ENCODE data around the gene ZSWIM1. TPM values are rescaled to one million over a fixed set of nuclear protein-coding genes. Genes with fewer than 3 reads are reported as not detected.
"Not testable (repeated sequence)": the region's sequence is repeated elsewhere in the genome, so short reads cannot be mapped to it uniquely, and the experiment has no call there.

Gene ZSWIM1
- total and polyA plus RNA-seq, 2 of the 13 experiments (the other 11 are each of a cell fraction or from before 2014, with no cell fraction given): 9.5 to 11.7 TPM

- peaks cover 23% of the 10 kb centered on the region for H3K4me1 ChIP-seq (ENCODE audit: insufficient read depth, low read length)
- not testable (repeated sequence) for H3K4me3 ChIP-seq (replicated peaks in 1 of 3; ENCODE audit: insufficient read depth in 1 of 3, low read depth in 2 of 3, low read length in 3 of 3)
- 96% methylated on average over 10 of the region's 10 CpGs for WGBS (ENCODE audit: low lambda C conversion rate)
Observed at GRCh38 chr20:45874104-45874481, 6.9 kb upstream of the ZSWIM1 start.

GRCh38 chr20:45874576-45874975, 6.5 kb upstream of the ZSWIM1 start:
- no peak overlapping the region for H3K9ac ChIP-seq (ENCODE audit: insufficient read depth, low read depth, low read length)
- H3K4me2 ChIP-seq (ENCODE audit: low read depth, low read length): no peak overlapping the region
- no TSS peak for BruUV-seq (replicated peaks)
- in situ Hi-C loops (cut with HindIII; ENCODE audit: extremely low pct_ligation_motif_present, low pct_unique_long_range_greater_than_20kb): no loop called here
- no peaks in the 10 kb centered on the region for H4K20me1 ChIP-seq (ENCODE audit: insufficient read depth, low read length)
- no peaks in the 10 kb centered on the region for H3K27me3 ChIP-seq (ENCODE audit: control insufficient read depth in 1 of 2, insufficient read depth in 2 of 2, low read length in 2 of 2)
- no peak overlapping the region for H2AFZ ChIP-seq (ENCODE audit: low read length)
- CTCF ChIA-PET (ENCODE audit: low intra/inter-chr PET ratio, low total read pairs): no interaction called here
- no peak overlapping the region for H3K27ac ChIP-seq (ENCODE audit: extremely low read length, insufficient read depth, low read length)
- no peaks in the 10 kb centered on the region for H3K79me2 ChIP-seq (ENCODE audit: insufficient read depth, low read length)
- intact Hi-C loops (cut with micrococcal nuclease; ENCODE audit: unreplicated experiment): no loop called here
- no peak for DNase-seq (ENCODE audit: low spot score)
- FAIRE-seq: no peak
- H3K4me1 ChIP-seq (ENCODE audit: insufficient read depth, low read length): peaks cover 23% of the 10 kb centered on the region
- peaks cover 5 to 18% of the 10 kb centered on the region in 2 experiments; a peak in 3 of 5 replicates for H3K36me3 ChIP-seq (replicated peaks in 1 of 2; ENCODE audit: control insufficient read depth in 1 of 2, insufficient read depth in 2 of 2, low read length in 2 of 2)
- no peak for ATAC-seq
- 83% methylated on average over 4 of the region's 4 CpGs for WGBS (ENCODE audit: low lambda C conversion rate)
- H3K9me3 ChIP-seq (ENCODE audit: low read length): no peaks in the 10 kb centered on the region
- POLR2A ChIA-PET: interaction anchor here (1.2 to 1.5 kb wide), 4 partner anchors 10 to 41 kb away, joined by 3 to 4 read pairs (median 4); partner anchors contain the start of genes CTSA, NEURL2 and SNX21
- H3K4me3 ChIP-seq (replicated peaks in 1 of 3; ENCODE audit: insufficient read depth in 1 of 3, low read depth in 2 of 3, low read length in 3 of 3): no peak overlapping the region
- TF ChIP-seq MBD4 (IDR thresholded peaks at IDR 0.05; ENCODE audit: borderline replicate concordance, low read length): no peak
- no peak for TF ChIP-seq NONO (IDR thresholded peaks at IDR 0.05)
- no peak for TF ChIP-seq NONO (CRISPR knock-in tag; conservative IDR thresholded peaks at IDR 0.05)
- no peak for TF ChIP-seq TCF7 (IDR thresholded peaks at IDR 0.05; ENCODE audit: low read depth)
- no peak for TF ChIP-seq ZNF577 (CRISPR knock-in tag; IDR thresholded peaks at IDR 0.05; ENCODE audit: borderline replicate concordance, low read depth)
- TF ChIP-seq RARA (CRISPR knock-in tag; IDR thresholded peaks at IDR 0.05): no peak
- no peak for TF ChIP-seq SMARCE1 (IDR thresholded peaks at IDR 0.05; ENCODE audit: borderline replicate concordance)
- TF ChIP-seq NAIF1 (CRISPR knock-in tag; IDR thresholded peaks at IDR 0.05; ENCODE audit: borderline replicate concordance): no peak

More at GRCh38 chr20:45874104-45874481, 6.9 kb upstream of the ZSWIM1 start:
- H3K4me2 ChIP-seq (ENCODE audit: low read depth, low read length); H4K20me1 ChIP-seq (ENCODE audit: insufficient read depth, low read length); ATAC-seq; H3K9me3 ChIP-seq (ENCODE audit: low read length); H3K27ac ChIP-seq (ENCODE audit: extremely low read length, insufficient read depth, low read length); CTCF ChIA-PET (ENCODE audit: low intra/inter-chr PET ratio, low total read pairs); BruUV-seq (replicated peaks); H3K79me2 ChIP-seq (ENCODE audit: insufficient read depth, low read length); H3K27me3 ChIP-seq (ENCODE audit: control insufficient read depth in 1 of 2, insufficient read depth in 2 of 2, low read length in 2 of 2); DNase-seq (ENCODE audit: low spot score); H2AFZ ChIP-seq (ENCODE audit: low read length); H3K9ac ChIP-seq (ENCODE audit: insufficient read depth, low read depth, low read length); FAIRE-seq; in situ Hi-C loops (cut with HindIII; ENCODE audit: extremely low pct_ligation_motif_present, low pct_unique_long_range_greater_than_20kb); intact Hi-C loops (cut with micrococcal nuclease; ENCODE audit: unreplicated experiment): not testable (repeated sequence)
- POLR2A ChIA-PET: interaction anchor here (1.2 to 2.7 kb wide), 4 partner anchors 10 to 40 kb away, joined by 3 to 14 read pairs (median 4); partner anchors contain the start of genes CTSA, NEURL2 and SNX21
- peaks cover 5 to 18% of the 10 kb centered on the region in 2 experiments; a peak in 3 of 5 replicates for H3K36me3 ChIP-seq (replicated peaks in 1 of 2; ENCODE audit: control insufficient read depth in 1 of 2, insufficient read depth in 2 of 2, low read length in 2 of 2)
